Measurements from ENCODE around the gene IGFL2. TPM values are rescaled to one million over a fixed set of nuclear protein-coding genes. Genes with fewer than 3 reads are reported as not detected.

The IGFL2 gene
- total RNA-seq, 1 donor from 2014 or later, result not detected

DNA sequence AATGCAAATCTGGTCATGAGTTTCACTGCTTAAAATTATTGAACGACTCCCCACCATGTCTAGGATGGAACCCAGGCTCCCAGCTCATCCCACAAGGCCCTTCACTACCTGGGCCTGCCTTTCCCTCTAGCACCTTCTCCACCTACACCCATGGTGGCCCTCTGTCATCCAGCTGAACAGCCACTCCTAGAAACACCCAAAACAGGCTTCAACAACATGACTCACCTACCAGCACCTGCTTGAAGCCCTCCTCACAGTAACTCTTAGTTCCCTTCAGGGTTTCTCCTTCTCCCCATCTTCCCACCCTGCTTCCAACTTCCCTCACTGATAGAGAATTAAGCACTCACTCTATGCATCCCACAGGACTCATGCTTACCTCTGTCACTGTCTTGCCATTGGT lies 6.6 kb upstream of the IGFL2 start:
- DNase-seq, result no peak
- TF ChIP-seq, protein P1, sequence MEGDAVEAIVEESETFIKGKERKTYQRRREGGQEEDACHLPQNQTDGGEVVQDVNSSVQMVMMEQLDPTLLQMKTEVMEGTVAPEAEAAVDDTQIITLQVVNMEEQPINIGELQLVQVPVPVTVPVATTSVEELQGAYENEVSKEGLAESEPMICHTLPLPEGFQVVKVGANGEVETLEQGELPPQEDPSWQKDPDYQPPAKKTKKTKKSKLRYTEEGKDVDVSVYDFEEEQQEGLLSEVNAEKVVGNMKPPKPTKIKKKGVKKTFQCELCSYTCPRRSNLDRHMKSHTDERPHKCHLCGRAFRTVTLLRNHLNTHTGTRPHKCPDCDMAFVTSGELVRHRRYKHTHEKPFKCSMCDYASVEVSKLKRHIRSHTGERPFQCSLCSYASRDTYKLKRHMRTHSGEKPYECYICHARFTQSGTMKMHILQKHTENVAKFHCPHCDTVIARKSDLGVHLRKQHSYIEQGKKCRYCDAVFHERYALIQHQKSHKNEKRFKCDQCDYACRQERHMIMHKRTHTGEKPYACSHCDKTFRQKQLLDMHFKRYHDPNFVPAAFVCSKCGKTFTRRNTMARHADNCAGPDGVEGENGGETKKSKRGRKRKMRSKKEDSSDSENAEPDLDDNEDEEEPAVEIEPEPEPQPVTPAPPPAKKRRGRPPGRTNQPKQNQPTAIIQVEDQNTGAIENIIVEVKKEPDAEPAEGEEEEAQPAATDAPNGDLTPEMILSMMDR (IDR thresholded peaks at IDR 0.05; ENCODE audit: borderline replicate concordance), result no peak
- intact Hi-C loops (cut with micrococcal nuclease), result no loop called here
- no peak overlapping the region for H3K27ac ChIP-seq (replicated peaks)
- H3K4me1 ChIP-seq, result no peaks in the 10 kb centered on the region
- no peak overlapping the region for H3K4me3 ChIP-seq
- no peaks in the 10 kb centered on the region for H3K36me3 ChIP-seq
- no peaks in the 10 kb centered on the region for H3K9me3 ChIP-seq (replicated peaks)
- no peaks in the 10 kb centered on the region for H3K27me3 ChIP-seq (ENCODE audit: low read depth)

DNA sequence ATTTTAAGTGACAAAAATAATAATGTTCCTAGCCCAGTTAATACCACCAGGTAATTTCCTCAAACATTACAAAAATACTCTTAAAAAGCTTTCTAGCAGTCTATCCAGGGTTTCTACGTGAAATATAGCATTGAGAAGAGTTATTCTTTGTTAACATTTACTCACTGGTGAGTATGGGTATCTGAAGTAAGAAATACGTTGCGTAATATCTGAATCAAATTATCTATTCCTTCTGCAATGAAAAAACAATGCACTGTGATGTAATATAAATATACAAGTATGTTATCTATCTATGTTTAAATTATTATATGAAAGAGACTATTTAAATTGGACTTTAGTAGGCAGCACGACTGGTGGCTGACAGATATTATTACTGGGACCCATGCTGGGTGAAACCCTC lies 5.7 kb upstream of the IGFL2 start:
- TF ChIP-seq, protein P1 (IDR thresholded peaks at IDR 0.05; ENCODE audit: borderline replicate concordance), result no peak
- no peak overlapping the region for H3K27ac ChIP-seq (replicated peaks)
- no peaks in the 10 kb centered on the region for H3K4me1 ChIP-seq
- no peak for DNase-seq
- H3K9me3 ChIP-seq (replicated peaks), result no peaks in the 10 kb centered on the region
- intact Hi-C loops (cut with micrococcal nuclease), result no loop called here
- H3K27me3 ChIP-seq (ENCODE audit: low read depth), result no peaks in the 10 kb centered on the region
- no peak overlapping the region for H3K4me3 ChIP-seq
- H3K36me3 ChIP-seq, result no peaks in the 10 kb centered on the region

DNA sequence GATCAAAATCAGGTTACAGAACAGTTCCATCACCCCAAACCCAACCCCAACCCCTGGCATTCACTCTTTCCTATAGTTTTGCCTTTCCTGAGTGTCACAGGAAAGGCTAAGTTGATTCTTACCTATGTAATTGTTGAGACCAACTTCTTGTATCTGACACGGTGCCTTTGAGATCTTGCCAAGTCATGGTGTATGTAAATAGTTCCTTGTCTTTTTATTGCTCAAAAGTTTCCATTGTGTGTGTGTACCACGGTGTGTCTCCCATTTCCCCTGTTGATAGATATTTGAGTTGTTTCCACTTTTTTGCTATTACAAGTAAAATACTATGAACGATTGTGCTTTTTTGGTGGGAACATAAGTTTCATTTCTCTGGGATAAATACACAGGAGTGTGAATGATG lies 3.3 kb upstream of the IGFL2 start:
- peaks cover 16% of the 10 kb centered on the region for H3K27me3 ChIP-seq (ENCODE audit: low read depth)
- H3K4me3 ChIP-seq, result no peak overlapping the region
- DNase-seq, result no peak
- TF ChIP-seq, protein P1 (IDR thresholded peaks at IDR 0.05; ENCODE audit: borderline replicate concordance), result no peak
- intact Hi-C loops (cut with micrococcal nuclease), result no loop called here
- no peak overlapping the region for H3K27ac ChIP-seq (replicated peaks)
- H3K9me3 ChIP-seq (replicated peaks), result no peaks in the 10 kb centered on the region
- H3K36me3 ChIP-seq, result no peaks in the 10 kb centered on the region
- no peaks in the 10 kb centered on the region for H3K4me1 ChIP-seq

DNA sequence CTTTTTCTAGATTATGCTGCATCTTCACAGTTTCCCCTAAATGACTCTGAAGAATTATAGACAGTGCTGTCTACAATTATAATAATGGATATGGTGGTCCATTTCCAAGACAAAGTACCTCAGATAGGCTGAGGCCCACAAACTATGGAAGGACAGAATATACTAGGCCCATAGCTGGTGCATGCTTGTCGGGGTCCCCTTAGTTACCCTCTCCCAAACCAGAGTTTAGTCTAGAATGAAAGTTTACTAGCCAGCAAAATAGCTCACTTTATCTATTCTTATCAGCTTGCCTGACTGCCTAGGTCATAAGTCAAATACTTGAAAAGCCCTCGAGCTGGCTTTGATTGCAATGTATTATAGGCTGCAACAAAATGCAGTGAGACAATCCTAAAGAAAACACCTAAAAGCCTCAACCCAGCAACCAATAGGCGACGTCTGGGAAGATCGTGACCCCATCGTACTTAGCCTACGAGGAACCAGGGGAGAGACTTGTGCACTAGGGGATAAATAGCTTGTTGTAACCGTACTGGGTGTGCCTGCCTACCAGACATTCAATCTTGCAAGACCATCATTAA lies 785 bp upstream of the IGFL2 start:
- Histone ChIP-seq H3K4me1 (no peaks in the 10 kb centered on the region), H3K36me3 (no peaks in the 10 kb centered on the region), H3K27me3 (ENCODE audit: low read depth) (peaks cover 39% of the 10 kb centered on the region), H3K27ac (replicated peaks) (no peak overlapping the region), H3K4me3 (no peak overlapping the region), H3K9me3 (replicated peaks) (no peaks in the 10 kb centered on the region)
- intact Hi-C loops (cut with micrococcal nuclease), result no loop called here
- DNase-seq, result no peak
- TF ChIP-seq, protein P1 (IDR thresholded peaks at IDR 0.05; ENCODE audit: borderline replicate concordance), result no peak

DNA sequence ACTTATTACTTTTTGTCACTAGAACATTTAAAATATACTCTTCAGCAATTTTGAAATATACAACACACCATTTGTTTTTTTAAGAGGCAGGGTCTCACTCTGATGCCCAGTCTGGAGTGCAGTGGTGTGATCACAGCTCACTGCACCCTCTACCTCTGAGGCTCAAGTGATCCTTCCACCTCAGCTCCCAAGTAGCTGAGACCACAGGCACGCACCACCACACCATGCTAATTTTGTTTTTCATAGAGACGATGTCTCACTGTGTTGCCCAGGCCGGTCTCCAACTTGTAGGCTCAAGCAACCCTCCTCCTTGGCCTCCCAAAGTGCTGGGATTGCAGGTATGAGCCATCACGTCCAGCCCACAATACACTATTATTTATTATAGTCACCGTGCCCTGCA lies 2.6 kb downstream of the IGFL2 start:
- intact Hi-C loops (cut with micrococcal nuclease), result no loop called here
- Histone ChIP-seq H3K9me3 (replicated peaks) (no peaks in the 10 kb centered on the region), H3K4me1 (no peaks in the 10 kb centered on the region), H3K36me3 (no peaks in the 10 kb centered on the region), H3K27ac (replicated peaks) (no peak overlapping the region), H3K27me3 (ENCODE audit: low read depth) (peaks cover 54% of the 10 kb centered on the region), H3K4me3 (no peak overlapping the region)
- TF ChIP-seq, protein P1 (IDR thresholded peaks at IDR 0.05; ENCODE audit: borderline replicate concordance), result no peak
- DNase-seq, result no peak
